ENCODE measurements around the gene C19orf12.

C19orf12 gene

DNA sequence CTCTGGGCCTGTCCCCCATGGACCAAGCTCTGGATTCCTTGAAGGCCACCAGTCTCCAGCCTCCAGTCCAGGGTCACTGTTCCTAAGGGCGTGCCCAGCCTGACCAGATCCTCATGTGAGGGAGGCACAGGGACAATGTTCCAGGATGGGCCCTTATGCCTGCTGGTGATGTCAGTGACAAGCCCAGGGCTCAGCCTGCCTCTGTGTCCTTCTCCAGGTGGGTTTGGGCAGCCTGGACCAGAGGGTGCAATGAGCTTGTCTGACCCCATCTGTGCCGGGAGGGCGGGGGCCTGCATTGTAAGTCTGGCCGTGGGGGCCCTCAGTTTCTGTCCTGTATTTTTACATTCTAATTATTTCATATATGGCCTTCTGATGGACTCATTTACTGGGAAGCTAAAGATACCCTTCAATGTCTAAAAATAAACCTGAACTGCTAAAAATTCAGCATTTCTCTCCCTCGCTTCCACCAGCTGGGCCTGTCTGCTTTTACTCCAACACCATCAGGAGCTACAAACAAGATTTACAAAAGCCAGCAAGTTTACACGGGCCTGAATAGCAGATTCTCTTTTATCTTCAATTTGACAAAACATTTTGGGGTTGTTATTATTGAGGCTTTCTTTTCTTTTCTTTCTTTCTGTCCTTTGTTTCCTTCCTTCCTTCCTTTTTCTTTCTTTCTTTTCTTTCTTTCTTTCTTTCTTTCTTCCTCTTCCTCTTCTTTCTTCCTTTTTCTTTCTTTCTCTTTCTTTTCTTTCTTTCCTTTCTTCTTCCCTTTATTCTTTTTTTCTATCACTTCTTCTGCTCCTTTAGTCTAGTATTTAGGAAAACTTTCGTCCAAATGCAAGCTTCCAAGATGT lies 34.2 kb upstream of the C19orf12 start:
- H3K9me3 ChIP-seq (ENCODE audit: severe bottlenecking): no peaks in the 10 kb centered on the region
- DNase-seq (ENCODE audit: low spot score): no peak
- TF ChIP-seq, protein P1, sequence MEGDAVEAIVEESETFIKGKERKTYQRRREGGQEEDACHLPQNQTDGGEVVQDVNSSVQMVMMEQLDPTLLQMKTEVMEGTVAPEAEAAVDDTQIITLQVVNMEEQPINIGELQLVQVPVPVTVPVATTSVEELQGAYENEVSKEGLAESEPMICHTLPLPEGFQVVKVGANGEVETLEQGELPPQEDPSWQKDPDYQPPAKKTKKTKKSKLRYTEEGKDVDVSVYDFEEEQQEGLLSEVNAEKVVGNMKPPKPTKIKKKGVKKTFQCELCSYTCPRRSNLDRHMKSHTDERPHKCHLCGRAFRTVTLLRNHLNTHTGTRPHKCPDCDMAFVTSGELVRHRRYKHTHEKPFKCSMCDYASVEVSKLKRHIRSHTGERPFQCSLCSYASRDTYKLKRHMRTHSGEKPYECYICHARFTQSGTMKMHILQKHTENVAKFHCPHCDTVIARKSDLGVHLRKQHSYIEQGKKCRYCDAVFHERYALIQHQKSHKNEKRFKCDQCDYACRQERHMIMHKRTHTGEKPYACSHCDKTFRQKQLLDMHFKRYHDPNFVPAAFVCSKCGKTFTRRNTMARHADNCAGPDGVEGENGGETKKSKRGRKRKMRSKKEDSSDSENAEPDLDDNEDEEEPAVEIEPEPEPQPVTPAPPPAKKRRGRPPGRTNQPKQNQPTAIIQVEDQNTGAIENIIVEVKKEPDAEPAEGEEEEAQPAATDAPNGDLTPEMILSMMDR (IDR thresholded peaks at IDR 0.05; ENCODE audit: poor library complexity, severe bottlenecking): no peak
- H3K27ac ChIP-seq (ENCODE audit: poor library complexity, severe bottlenecking): no peak overlapping the region
- peaks cover 4% of the 10 kb centered on the region for H3K27me3 ChIP-seq (ENCODE audit: insufficient read depth, poor library complexity, severe bottlenecking)
- H3K36me3 ChIP-seq (ENCODE audit: low read depth): no peaks in the 10 kb centered on the region
- no peak overlapping the region for H3K4me3 ChIP-seq (ENCODE audit: severe bottlenecking)
- no peak for ATAC-seq (ENCODE audit: low read depth)
- no peaks in the 10 kb centered on the region for H3K4me1 ChIP-seq (ENCODE audit: insufficient read depth, poor library complexity, severe bottlenecking)

GRCh38 chr19:29745253-29745652 lies 30.2 kb upstream of the C19orf12 start:
- H3K36me3 ChIP-seq (ENCODE audit: low read depth): no peaks in the 10 kb centered on the region
- ATAC-seq (ENCODE audit: low read depth) (peak; percentile 52; the same call in 1 of the 3 replicates), DNase-seq (ENCODE audit: low spot score) (no peak)
- no peak overlapping the region for H3K27ac ChIP-seq (ENCODE audit: poor library complexity, severe bottlenecking)
- TF ChIP-seq, protein P1 (IDR thresholded peaks at IDR 0.05; ENCODE audit: poor library complexity, severe bottlenecking): peak; percentile 15
- H3K27me3 ChIP-seq (ENCODE audit: insufficient read depth, poor library complexity, severe bottlenecking): peaks cover 4% of the 10 kb centered on the region
- no peaks in the 10 kb centered on the region for H3K4me1 ChIP-seq (ENCODE audit: insufficient read depth, poor library complexity, severe bottlenecking)
- H3K4me3 ChIP-seq (ENCODE audit: severe bottlenecking): no peak overlapping the region
- no peaks in the 10 kb centered on the region for H3K9me3 ChIP-seq (ENCODE audit: severe bottlenecking)

- no peaks in the 10 kb centered on the region for H3K4me1 ChIP-seq (ENCODE audit: insufficient read depth, poor library complexity, severe bottlenecking)
- ATAC-seq (ENCODE audit: low read depth) (no peak), DNase-seq (ENCODE audit: low spot score) (no peak)
- no peak overlapping the region for H3K27ac ChIP-seq (ENCODE audit: poor library complexity, severe bottlenecking)
- TF ChIP-seq, protein P1 (IDR thresholded peaks at IDR 0.05; ENCODE audit: poor library complexity, severe bottlenecking): no peak
- no peak overlapping the region for H3K4me3 ChIP-seq (ENCODE audit: severe bottlenecking)
- H3K9me3 ChIP-seq (ENCODE audit: severe bottlenecking): no peaks in the 10 kb centered on the region
- H3K27me3 ChIP-seq (ENCODE audit: insufficient read depth, poor library complexity, severe bottlenecking): no peaks in the 10 kb centered on the region
- H3K36me3 ChIP-seq (ENCODE audit: low read depth): no peaks in the 10 kb centered on the region
Observed at GRCh38 chr19:29743681-29744080, 28.6 kb upstream of the C19orf12 start.

- no peaks in the 10 kb centered on the region for H3K27me3 ChIP-seq (ENCODE audit: insufficient read depth, poor library complexity, severe bottlenecking)
- DNase-seq (ENCODE audit: low spot score) (no peak), ATAC-seq (ENCODE audit: low read depth) (no peak)
- no peak overlapping the region for H3K4me3 ChIP-seq (ENCODE audit: severe bottlenecking)
- H3K9me3 ChIP-seq (ENCODE audit: severe bottlenecking): no peaks in the 10 kb centered on the region
- no peak overlapping the region for H3K27ac ChIP-seq (ENCODE audit: poor library complexity, severe bottlenecking)
- no peaks in the 10 kb centered on the region for H3K36me3 ChIP-seq (ENCODE audit: low read depth)
- H3K4me1 ChIP-seq (ENCODE audit: insufficient read depth, poor library complexity, severe bottlenecking): no peaks in the 10 kb centered on the region
- TF ChIP-seq, protein P1 (IDR thresholded peaks at IDR 0.05; ENCODE audit: poor library complexity, severe bottlenecking): no peak
Observed at GRCh38 chr19:29741776-29742175, 26.7 kb upstream of the C19orf12 start.

DNA sequence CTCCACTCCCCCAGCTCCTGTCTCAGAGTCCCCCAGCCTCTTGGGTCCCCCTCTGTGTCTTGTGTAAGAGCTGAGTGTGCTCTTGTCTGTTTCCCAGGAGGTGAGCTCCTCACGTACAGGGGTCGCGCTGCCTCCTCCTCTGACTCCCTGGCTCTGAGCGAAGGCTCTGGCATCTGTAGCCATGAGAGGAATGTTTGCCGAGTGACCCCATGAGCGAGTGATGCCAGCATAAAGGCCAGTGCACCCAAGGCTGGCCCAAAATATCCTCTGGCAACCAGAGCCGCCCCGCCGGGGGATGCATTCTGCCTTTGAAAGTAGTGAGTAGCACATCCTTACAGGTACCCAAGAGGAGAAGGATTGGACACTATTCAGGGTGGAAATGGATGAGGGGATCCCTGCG lies 26.2 kb upstream of the C19orf12 start:
- TF ChIP-seq, protein P1 (IDR thresholded peaks at IDR 0.05; ENCODE audit: poor library complexity, severe bottlenecking): no peak
- H3K4me1 ChIP-seq (ENCODE audit: insufficient read depth, poor library complexity, severe bottlenecking): no peaks in the 10 kb centered on the region
- H3K36me3 ChIP-seq (ENCODE audit: low read depth): no peaks in the 10 kb centered on the region
- H3K4me3 ChIP-seq (ENCODE audit: severe bottlenecking): no peak overlapping the region
- H3K9me3 ChIP-seq (ENCODE audit: severe bottlenecking): no peaks in the 10 kb centered on the region
- ATAC-seq (ENCODE audit: low read depth): no peak
- no peak for DNase-seq (ENCODE audit: low spot score)
- no peaks in the 10 kb centered on the region for H3K27me3 ChIP-seq (ENCODE audit: insufficient read depth, poor library complexity, severe bottlenecking)
- H3K27ac ChIP-seq (ENCODE audit: poor library complexity, severe bottlenecking): no peak overlapping the region
